GM21447 (cell line): ENCODE measurements around the gene ORC4.
"Not testable (repeated sequence)": the region's sequence is repeated elsewhere in the genome, so short reads cannot be mapped to it uniquely, and the experiment has no call there.

ENCODE experiments used
- ATAC-seq: cut with Tn5 transposase; IDR thresholded peaks from one replicate; pipeline ENCODE4 v1.9.1; 2021; ENCODE audit not compliant: unreplicated experiment

The ORC4 gene

DNA sequence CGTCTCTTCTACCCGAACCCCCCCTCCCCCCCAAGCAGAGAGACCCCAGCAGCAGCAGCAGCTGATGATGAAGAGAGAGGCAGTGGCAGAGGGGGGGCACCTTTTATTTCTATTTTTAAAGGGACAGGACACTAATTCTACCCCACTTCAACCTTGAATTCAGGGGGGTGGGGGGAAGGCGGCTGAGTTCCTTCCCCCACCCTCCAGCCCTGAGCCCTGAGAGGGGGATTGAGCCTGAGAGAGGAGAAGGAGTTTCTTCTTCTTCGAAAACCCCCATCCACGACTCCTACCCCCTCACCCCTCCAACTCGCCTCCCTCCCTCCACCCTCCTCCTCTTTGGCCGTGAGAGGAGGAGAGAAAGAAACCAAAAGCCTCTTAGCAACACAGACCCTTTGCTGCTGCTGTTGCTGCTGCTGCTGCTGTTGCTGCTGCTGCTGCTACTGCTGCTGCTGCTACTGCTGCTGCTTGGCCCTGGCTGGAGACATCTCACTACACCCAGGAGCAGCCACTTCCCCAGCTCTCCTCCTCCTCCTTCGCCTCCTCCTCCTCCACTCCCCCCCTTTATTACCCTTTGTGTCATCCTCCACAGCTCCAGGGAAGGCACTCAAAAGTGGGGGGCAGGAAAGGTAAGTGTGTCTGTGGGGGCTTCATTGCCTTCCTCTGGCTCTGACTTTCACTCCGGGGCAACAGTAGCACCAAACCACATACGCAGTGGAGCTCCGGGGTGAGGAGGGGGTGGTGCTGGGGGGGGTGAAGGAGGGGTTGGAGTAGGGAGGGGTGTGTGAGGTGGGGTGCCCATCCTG, 723 bp upstream of the ORC4 start, which contains the start of gene MBD5:
Gene MBD5, plus strand, starts transcription at position 33 of the 803 bp plus-strand sequence.
- peak; percentile 36 for ATAC-seq

DNA sequence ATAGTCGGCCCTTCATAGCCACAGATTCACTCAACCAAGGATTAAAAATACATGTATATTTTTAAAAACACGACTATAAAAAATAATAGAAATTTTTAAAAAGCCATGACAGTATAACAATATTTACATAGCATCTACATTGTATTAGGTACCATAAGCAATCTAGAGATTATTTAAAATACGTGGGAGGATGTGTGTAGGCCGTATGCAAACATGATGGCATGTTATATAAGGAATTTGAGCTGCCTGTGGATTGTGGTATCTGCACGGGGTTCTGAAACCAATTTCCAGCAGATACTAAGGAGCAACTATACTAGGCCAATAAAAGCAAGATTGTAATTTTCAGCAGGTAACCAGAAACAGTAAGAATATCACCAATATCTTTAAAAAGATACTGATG, 5.9 kb downstream of the ORC4 start:
- no peak for ATAC-seq

DNA sequence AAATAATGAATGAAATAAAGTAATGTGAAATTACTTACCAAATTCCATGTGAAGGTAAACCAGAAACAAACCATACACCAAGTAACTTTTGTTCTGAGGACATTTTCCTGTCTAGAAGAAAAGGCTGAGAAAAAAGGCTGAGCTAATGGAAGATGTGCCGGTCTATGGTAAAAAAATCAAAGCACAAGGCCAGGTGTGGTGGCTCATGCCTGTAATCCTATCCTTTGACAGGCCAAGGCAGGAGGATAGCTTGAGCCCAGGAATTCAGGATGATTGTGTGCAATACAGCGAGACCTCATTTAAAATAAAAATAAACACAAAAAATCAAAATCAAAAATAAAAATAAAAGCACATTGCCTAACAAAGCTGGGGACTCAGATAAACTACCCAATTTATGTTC, 6.7 kb downstream of the ORC4 start:
- ATAC-seq: no peak

DNA sequence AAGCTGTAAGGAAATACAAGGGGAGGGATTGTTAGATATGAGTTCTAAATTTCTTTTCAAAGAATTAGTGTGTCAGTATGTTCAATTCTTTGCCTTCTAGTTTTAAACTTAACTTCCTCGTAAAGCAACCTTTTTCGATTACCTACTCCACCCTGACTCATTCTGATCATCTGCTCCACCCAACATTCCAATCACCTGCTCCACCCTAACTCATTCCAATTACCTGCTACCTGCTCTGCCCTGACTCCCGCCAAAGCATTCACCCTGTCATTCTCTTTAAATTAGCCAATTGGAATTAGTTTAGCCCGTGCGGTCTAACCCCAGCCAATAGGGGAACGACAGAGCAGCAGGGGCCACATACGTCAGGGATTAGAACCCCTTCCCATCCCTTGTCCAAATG, 12.1 kb downstream of the ORC4 start:
- ATAC-seq: not testable (repeated sequence)

DNA sequence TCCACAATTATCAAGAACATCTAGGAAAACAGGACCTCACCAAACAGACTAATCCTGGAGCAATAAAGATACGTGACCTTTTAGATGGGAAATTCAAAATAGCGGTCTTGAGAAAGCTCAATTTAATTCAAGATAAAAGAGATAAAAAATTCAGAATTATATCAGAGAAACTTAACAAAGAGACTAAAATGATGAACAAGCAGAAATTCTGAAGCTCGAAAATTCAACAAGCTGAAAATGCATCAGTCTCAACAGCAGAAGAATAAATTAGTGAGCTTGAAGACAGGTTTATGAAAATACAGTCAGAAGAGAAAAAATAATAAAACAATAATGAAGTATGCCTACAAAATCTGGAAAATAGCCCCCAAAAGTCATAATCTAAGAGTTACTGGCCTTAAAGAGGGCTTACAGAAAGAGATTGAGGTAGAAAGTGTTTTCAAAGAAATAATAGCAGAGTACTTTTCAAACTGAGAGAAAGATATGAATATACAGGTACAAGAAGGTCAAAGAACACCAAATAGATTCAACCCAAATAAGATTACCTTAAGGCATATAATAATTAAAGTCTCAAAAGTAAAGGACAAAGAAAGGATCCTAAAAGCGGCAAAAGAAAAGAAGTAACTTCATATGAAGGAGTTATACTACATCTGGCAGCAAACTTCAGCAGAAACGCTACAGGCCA, 13.2 kb downstream of the ORC4 start:
- ATAC-seq: no peak

DNA sequence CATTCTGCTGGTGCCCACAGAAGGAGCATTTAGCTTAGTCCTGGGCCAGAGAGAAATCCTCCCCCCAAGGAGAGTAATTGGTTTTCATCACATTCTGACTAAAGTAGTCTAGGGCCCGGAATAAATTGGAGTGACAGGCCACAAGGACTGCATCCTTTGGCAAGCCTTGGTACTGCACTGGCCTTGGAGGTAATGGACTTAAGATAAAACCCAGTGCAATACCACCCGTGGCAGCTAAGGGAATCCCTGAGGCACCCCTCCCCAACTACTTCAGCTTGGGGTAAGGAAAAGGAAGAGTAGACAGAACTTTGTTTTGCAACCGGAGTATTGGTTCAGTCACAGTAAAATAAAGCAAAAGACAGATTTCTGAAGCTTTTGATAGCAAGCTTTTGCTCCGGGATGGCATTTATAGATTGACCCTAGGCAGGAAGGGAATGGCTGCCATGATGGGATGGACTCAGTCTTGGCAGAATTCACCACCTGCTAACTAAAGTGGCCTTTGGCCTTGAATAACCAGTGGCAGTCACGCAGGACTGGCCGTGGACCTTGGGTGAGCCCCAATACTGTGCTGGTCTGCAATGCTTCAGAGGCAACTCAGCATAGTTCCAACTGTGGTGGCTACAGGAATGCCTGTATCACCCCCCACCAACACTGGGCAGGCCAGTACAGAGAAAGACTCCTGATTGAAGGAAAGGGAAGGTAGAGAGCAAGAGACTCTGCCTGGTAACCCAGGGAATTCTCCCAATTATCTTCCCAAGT, 14.1 kb downstream of the ORC4 start:
- no peak for ATAC-seq

DNA sequence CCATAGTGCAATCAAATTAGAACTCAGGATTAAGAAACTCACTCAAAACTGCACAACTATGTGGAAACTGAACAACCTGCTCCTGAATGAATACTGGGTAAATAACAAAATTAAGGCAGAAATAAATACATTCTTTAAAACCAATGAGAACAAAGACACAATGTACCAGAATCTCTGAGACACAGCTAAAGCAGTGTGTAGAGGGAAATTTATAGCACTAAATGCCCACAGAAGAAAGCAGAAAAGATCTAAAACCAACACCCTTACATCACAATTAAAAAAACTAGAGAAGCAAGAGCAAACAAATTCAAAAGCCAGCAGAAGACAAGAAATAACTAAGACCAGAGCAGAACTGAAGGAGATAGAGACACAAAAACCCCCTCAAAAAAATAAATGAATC, 18.1 kb downstream of the ORC4 start:
- not testable (repeated sequence) for ATAC-seq

DNA sequence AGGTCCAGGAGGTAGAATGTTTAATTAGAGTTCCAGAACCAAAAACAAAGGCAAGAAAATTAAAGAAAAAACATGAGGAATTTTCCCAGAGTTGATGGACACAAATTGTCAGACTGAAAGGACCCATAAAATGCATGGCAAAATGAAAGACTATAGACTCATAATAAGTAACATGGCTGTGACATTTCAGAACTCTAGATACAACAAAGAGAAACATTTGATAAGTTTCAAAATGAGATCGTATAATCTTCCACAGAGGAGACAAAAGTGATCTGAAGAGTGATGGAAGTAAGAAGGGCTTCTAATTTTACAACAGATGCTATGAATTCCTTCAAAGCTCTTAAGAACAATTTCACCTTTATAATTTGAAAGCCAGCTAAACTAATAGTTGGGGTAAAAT, 20.4 kb downstream of the ORC4 start:
- ATAC-seq: no peak

DNA sequence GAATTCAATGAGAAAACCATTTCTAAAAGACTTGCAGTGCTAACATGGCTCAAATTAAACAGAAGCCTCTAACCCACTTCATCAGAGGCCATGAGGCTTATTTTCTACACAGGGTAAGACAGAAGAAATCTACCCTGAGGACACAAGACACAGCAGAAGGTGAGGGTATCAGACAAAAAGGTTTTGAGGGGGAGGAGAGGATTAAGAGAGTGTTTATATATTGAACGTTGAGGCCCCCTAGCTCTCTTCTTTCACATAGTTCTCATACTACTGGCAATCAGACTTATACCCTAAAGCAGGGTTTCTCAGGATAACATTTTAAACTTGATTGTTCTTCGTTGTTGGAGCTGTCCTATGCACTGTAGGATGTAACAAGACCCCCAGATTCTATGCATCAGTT, 21.4 kb downstream of the ORC4 start:
- no peak for ATAC-seq

DNA sequence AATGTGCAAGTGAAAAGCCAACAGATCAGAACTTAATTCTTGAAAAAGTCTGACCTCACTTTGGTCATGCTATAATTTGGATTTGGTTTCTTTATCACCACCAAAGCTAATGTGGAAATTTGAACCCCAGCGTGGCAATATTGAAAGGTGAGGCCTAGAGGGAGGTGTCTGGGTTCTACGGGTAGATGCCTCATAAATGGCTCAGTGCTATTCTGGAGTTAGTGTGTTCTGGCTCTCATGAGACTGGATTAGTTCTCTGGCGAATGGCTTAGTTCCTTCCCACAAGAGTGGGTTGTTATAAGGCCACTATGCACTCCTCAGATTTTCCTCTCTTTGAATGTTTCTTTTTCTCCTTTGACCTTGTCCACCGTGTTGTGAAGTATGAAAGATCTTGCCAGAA, 22.3 kb downstream of the ORC4 start:
- no peak for ATAC-seq

DNA sequence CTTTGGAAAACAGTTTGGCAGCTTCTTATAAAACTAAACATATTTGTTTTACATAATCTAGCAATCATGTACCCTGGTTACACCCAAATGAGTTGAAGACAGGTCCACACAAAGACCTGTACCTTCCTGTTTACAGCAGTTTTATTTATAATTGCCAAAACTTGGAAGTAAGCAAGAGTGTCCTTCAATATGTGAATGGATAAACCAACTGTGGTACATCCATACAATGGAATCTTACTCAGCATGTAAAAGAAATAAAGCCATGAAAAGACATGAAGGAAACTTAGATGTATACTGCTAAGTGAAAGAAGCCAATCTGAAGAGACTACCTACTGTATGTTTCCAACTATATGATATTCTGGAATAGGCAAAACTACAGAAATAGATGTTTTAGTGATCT, 23.7 kb downstream of the ORC4 start:
- ATAC-seq: no peak

DNA sequence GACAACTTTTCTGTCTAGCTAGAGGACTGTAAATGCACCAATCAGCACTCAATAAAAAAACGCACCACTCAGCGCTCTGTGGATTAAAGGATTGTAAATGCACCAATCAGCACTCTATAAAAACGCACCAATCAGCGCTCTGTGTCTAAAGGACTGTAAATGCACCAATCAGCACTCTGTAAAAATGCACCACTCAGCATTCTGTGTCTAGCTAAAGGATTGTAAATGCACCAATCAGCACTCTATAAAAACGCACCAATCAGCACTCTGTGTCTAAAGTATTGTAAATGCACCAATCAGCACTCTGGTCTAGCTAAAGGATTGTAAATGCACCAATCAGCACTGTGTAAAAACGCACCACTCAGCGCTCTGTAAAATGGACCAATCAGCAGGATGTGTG, 25.6 kb downstream of the ORC4 start:
- ATAC-seq: not testable (repeated sequence)

DNA sequence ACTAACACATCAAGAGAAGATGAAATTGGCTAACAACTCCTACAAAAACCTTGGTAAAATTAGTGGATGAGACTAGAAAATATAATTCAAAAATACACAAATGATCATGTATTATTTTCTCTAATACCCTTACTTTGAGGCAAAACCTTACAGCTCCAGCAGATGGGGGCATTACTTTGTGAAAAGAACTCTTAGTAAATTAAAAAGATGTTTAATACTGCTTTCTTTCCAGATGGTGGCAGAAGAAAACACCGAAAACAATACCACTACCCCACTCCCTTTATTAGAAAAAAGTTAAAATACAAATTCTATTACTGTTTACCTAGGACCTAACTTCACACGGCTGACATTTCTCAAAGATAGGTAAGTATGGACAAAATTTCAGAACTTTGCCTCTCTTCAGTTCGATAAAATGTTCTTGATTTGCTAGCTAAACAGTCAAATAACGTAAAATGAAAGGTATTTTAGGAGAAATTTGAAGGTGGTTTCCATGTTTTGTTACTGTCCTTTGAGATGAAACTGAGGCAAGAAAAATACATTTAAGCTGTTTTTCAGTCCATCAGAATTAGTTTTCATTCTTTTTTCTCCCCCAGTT, 30.6 kb downstream of the ORC4 start:
- no peak for ATAC-seq

DNA sequence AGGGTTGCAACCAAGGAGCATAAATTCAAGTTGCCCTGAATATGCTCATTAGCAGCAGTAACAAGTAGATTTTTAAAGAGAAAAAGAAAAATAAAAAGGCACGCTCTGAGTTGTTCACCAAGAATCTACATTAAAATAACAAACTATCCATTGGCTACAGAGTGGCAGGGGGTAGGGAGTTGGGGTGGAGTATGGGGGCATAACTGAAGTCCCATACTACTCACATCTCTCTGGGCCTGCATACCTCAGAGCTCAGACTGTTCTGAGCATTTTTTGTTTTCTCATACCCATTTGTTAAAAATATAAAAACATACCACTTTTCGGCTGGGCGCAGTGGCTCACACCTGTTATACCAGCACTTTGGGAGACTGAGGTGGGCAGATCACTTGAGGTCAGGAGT, 31.4 kb downstream of the ORC4 start:
- no peak for ATAC-seq

DNA sequence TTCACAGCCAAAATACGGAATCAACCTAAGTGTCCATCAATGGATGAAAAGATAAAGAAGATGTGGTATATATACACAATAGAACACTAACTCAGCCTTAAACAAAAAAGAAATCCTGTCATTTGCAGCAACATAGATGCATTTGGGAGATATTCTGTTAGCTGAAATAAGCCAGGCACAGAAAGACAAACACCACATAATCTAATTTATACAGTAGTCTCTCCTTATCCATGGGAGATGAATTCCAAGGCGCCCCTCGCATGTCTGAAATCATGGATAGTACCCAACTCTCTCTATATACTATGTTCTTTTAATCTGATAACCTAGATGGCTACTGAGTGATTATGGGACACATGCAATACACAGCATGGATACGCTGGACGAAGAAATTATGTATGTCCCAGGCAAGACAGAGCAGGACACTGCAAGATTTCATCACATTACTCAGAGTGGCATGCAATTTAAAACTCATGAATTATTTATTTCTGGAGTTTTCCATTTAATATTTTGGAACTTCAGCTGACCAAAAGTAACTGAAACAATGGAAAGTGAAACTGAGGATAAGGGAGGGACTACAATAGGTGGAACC, 39.5 kb downstream of the ORC4 start:
- ATAC-seq: no peak

DNA sequence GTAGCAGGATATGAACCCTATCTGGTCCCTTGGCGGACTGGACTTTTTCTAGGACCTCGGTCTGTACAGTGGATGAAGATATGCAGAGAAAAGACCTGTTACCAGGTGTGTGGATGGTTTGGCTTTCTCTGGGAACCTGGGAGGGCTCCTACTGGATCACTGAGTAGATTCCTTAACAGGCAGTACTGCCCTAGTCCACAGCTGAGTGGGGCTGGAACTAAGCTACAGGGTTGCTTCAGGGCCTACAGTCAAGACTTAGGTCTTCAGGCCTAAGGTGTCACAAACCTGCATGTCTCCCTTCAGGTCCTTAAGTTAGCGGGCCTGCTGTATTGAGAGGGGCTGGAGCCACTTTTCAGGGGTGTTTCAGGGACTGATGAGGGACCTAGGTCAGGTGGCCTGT, 42.9 kb downstream of the ORC4 start:
- ATAC-seq: no peak

DNA sequence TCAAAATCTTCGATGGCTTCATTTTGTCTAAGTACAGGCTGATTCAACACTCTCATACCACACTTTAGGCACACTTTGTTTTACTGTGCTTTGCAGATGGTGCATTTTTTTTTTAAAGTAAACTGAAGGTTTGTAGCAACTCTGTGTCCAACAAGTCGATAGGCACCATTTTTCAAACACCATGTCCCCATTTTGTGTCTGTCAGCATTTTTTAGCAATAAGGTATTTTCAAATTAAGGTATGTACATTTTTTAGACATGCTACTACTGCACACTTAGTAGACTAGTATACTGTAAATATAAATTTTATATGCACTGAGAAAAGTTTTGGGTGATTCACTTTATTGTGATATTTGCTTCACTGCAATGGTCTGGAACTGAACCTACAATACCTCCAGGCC, 44.4 kb downstream of the ORC4 start:
- no peak for ATAC-seq

DNA sequence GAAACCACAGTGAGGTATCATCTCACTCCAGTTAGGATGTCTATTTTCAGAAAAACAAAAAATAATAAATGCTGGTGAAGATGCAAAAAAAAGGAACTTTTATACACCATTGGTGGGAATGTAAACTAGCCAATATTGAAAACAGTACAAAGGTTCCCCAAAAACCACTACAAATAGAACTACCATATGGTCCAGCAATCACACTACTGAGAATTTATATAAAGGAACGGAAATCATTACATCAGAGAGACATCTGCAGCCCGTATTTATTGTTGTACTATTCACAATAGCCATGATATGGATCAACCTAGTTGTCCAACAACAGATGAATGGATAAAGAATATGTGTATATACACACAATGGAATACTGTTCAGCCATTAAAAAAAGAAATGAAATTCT, 52.0 kb downstream of the ORC4 start:
- no peak for ATAC-seq

DNA sequence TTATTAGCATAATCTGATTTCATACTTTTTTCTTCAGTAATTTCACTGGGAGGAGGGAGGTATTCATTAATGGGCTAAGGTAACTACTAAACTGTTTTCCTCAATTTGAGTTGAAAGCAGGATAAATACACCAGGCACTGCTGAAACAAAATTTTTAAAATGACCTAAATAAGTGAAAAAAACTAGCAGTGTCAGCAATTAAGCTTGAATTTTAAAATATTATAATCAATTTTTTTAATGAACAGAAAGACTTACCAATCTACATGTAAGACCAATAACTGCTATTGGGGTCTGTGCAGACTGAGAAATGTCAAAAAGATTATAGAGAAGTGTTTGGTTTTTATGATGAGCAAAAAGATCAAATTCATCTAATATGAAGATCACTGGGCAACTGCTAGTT, 68.4 kb downstream of the ORC4 start:
- ATAC-seq: no peak

DNA sequence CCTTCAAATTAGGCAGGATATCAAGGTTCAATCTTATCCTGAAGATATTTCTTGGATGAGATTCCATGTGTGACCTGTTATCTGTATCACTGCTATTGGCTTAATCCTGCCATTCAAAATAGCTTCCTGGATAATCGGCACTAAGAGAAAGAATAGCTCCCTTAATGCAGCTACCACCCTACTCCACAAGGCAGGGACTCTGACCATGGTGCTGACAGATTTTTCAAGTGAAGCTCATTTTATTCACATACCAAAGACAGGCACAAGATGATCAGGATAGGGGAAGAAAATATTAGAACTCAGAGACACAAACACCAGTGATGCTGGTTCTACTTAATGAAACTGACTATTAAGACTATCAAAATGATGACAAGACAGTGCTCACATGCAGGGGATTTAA, 74.9 kb downstream of the ORC4 start:
- ATAC-seq: no peak

DNA sequence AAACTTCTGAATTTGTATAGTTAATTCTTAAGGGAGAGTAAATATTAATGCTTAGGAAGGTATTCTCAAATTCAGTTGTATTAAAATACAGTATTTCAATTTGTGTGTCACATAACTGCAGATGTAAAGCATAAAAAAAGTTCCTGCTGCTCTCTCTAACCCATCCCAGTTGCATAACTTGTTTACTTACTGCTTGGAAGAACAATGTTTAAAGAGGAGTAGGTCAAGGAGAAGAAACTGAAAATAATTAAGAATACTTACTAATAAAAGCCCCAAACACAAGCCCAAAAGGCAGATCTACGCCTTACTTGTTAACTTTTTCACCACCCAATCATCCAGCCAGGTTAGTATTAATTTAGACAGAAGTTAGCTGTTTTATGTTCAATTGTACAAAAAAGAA, 81.2 kb downstream of the ORC4 start:
- no peak for ATAC-seq
